HG03520 (cell line): ENCODE measurements around the gene APC.
"Not testable (repeated sequence)": the region's sequence is repeated elsewhere in the genome, so short reads cannot be mapped to it uniquely, and the experiment has no call there.

Experiments
- ATAC-seq: cut with Tn5 transposase; IDR thresholded peaks from one replicate; pipeline ENCODE4 v1.9.1; 2021; ENCODE audit warnings: mild to moderate bottlenecking, moderate library complexity; ENCODE audit not compliant: unreplicated experiment

The APC gene

GRCh38 chr5:112848116-112848811 lies 110.6 kb downstream of the APC start:
- ATAC-seq: peak; percentile 100

GRCh38 chr5:112849912-112850311 lies 112.2 kb downstream of the APC start:
- ATAC-seq: no peak

- no peak for ATAC-seq
These were observed 117.0 kb downstream of the APC start for GRCh38 chr5:112854651-112855050.

- no peak for ATAC-seq
These were observed 120.2 kb downstream of the APC start for GRCh38 chr5:112857866-112858265.

GRCh38 chr5:112860571-112860928 lies 122.9 kb downstream of the APC start:
- ATAC-seq: not testable (repeated sequence)

- ATAC-seq: peak; percentile 97
These were observed 123.4 kb downstream of the APC start, which contains the start of gene SRP19 for GRCh38 chr5:112860929-112861637. TSS of gene SRP19 (plus strand) at chr5:112861287. CDS start at chr5:112861377, 90 bp downstream.

GRCh38 chr5:112861638-112861985 lies 123.9 kb downstream of the APC start:
- no peak for ATAC-seq

GRCh38 chr5:112862085-112862484 lies 124.4 kb downstream of the APC start:
- no peak for ATAC-seq

GRCh38 chr5:112863549-112863948 lies 125.9 kb downstream of the APC start:
- no peak for ATAC-seq

- ATAC-seq: no peak
These were observed 127.4 kb downstream of the APC start for GRCh38 chr5:112865128-112865527.

GRCh38 chr5:112866739-112867138 lies 129.1 kb downstream of the APC start:
- ATAC-seq: no peak

GRCh38 chr5:112867411-112867810 lies 129.7 kb downstream of the APC start:
- ATAC-seq: no peak

- ATAC-seq: peak; percentile 72
These were observed 132.3 kb downstream of the APC start for GRCh38 chr5:112869948-112870347.

- no peak for ATAC-seq
These were observed 133.3 kb downstream of the APC start for GRCh38 chr5:112870966-112871365.

- ATAC-seq: no peak
These were observed 138.7 kb downstream of the APC start for GRCh38 chr5:112876362-112876761.

- ATAC-seq: no peak
These were observed 140.4 kb downstream of the APC start for GRCh38 chr5:112878101-112878500.

- ATAC-seq: no peak
These were observed 141.1 kb downstream of the APC start for GRCh38 chr5:112878760-112879159.

GRCh38 chr5:112880219-112880964 lies 142.7 kb downstream of the APC start:
- no peak for ATAC-seq

- ATAC-seq: no peak
These were observed 145.5 kb downstream of the APC start for GRCh38 chr5:112883192-112883591.

GRCh38 chr5:112885001-112885400 lies 147.3 kb downstream of the APC start:
- ATAC-seq: no peak

- ATAC-seq: no peak
These were observed 149.3 kb downstream of the APC start for GRCh38 chr5:112886975-112887374.

- not testable (repeated sequence) for ATAC-seq
These were observed 154.4 kb downstream of the APC start for GRCh38 chr5:112892066-112892465.
